Measurements from ENCODE around the gene FKBP15. TPM values are rescaled to one million over a fixed set of nuclear protein-coding genes. Genes with fewer than 3 reads are reported as not detected.

FKBP15 gene
- total RNA-seq, 1 experiment from 2014 or later: 14.9 TPM

- Mint-ChIP-seq H3K4me3 (no peak overlapping the region), H3K4me1 (no peaks in the 10 kb centered on the region), H3K36me3 (peaks cover 31% of the 10 kb centered on the region), H3K27ac (no peak overlapping the region), H3K27me3 (ENCODE audit: low read depth) (no peaks in the 10 kb centered on the region), H3K9me3 (no peaks in the 10 kb centered on the region)
- POLR2A ChIA-PET: no interaction called here
- CTCF ChIA-PET: no interaction called here
- ATAC-seq: no peak
- no peak for DNase-seq (ENCODE audit: low spot score)
- TF ChIP-seq STAT6 (CRISPR knock-in tag; conservative IDR thresholded peaks at IDR 0.05; ENCODE audit: low read depth) (no peak), CDX4 (CRISPR knock-in tag; IDR thresholded peaks at IDR 0.05; ENCODE audit: borderline replicate concordance) (no peak), IRF2 (CRISPR knock-in tag; IDR thresholded peaks at IDR 0.05; ENCODE audit: borderline replicate concordance, low read depth) (no peak), ZNF138 (CRISPR knock-in tag; conservative IDR thresholded peaks at IDR 0.05) (no peak), PRDM15 (CRISPR knock-in tag; IDR thresholded peaks at IDR 0.05) (no peak), ZNF317 (CRISPR knock-in tag; IDR thresholded peaks at IDR 0.05; ENCODE audit: borderline replicate concordance, low read depth) (no peak), ESRRA (CRISPR knock-in tag; IDR thresholded peaks at IDR 0.05; ENCODE audit: borderline replicate concordance) (no peak), USF1 (CRISPR knock-in tag; IDR thresholded peaks at IDR 0.05) (no peak), MLX (CRISPR knock-in tag; IDR thresholded peaks at IDR 0.05) (no peak), CREB1 (CRISPR knock-in tag; IDR thresholded peaks at IDR 0.05) (no peak), TEAD1 (CRISPR knock-in tag; IDR thresholded peaks at IDR 0.05) (no peak), E2F5 (CRISPR knock-in tag; IDR thresholded peaks at IDR 0.05) (no peak), RELA (CRISPR knock-in tag; IDR thresholded peaks at IDR 0.05; ENCODE audit: borderline replicate concordance) (no peak), GRHL2 (CRISPR knock-in tag; IDR thresholded peaks at IDR 0.05; ENCODE audit: insufficient replicate concordance, severe bottlenecking) (no peak), MAX (CRISPR knock-in tag; IDR thresholded peaks at IDR 0.05) (no peak), PRRX2 (CRISPR knock-in tag; IDR thresholded peaks at IDR 0.05) (no peak), OVOL2 (CRISPR knock-in tag; IDR thresholded peaks at IDR 0.05; ENCODE audit: borderline replicate concordance) (no peak), ZNF263 (CRISPR knock-in tag; IDR thresholded peaks at IDR 0.05; ENCODE audit: low read depth) (no peak)
These were observed 45.1 kb upstream of the FKBP15 start for GRCh38 chr9:113266174-113266573.
